ENCODE data around the gene CCND1. TPM values are rescaled to one million over a fixed set of nuclear protein-coding genes. Genes with fewer than 3 reads are reported as not detected.

Gene CCND1
- total RNA-seq, 1 experiment from 2014 or later, result 372 TPM

GRCh38 chr11:69605737-69606526 is 35.0 kb upstream of the CCND1 start:
- no peak for DNase-seq
- Histone ChIP-seq H2AK5ac (ENCODE audit: insufficient read length, low read length) (no peak overlapping the region), H3K9ac (ENCODE audit: extremely low read depth, insufficient read length, low read length) (no peak overlapping the region), H3K79me2 (ENCODE audit: insufficient read depth, low read length) (no peaks in the 10 kb centered on the region), H2BK20ac (ENCODE audit: low read depth, low read length, poor library complexity, severe bottlenecking) (no peak overlapping the region), H3K27me3 (ENCODE audit: insufficient read depth, low read length) (no peaks in the 10 kb centered on the region), H3K18ac (ENCODE audit: insufficient read length, low read depth, low read length) (no peak overlapping the region), H2BK5ac (ENCODE audit: insufficient read length, low read length) (no peak overlapping the region), H3T11ph (ENCODE audit: low read length) (no peak overlapping the region), H3K23ac (ENCODE audit: insufficient read length, low read depth, low read length) (no peak overlapping the region), H4K8ac (replicated peaks; ENCODE audit: insufficient read length, low read depth, low read length) (no peak overlapping the region), H3K4me1 (ENCODE audit: insufficient read depth, low read length) (peaks cover 4% of the 10 kb centered on the region; the same call in 1 of the 2 replicates), H3K4ac (ENCODE audit: low read depth, low read length) (no peak overlapping the region), H4K5ac (ENCODE audit: insufficient read length, low read depth, low read length) (no peak overlapping the region), H2BK15ac (ENCODE audit: low read depth, low read length) (no peak overlapping the region), H3K23me2 (ENCODE audit: insufficient read length, low read depth, low read length, poor library complexity, severe bottlenecking) (no peaks in the 10 kb centered on the region), H2AFZ (ENCODE audit: low read length) (no peak overlapping the region), H4K91ac (ENCODE audit: insufficient read length, low read depth, low read length) (no peak overlapping the region), H3K14ac (ENCODE audit: insufficient read depth, low read length) (no peak overlapping the region), H3K79me1 (ENCODE audit: insufficient read depth, low read depth, low read length, poor library complexity, severe bottlenecking) (no peaks in the 10 kb centered on the region), H3K4me2 (ENCODE audit: insufficient read depth, insufficient read length, low read length) (no peak overlapping the region), H3K27ac (ENCODE audit: insufficient read length, low read depth, low read length) (no peak overlapping the region), H4K20me1 (ENCODE audit: control insufficient read depth, insufficient read depth, insufficient read length) (no peaks in the 10 kb centered on the region), H3K56ac (ENCODE audit: insufficient read length, low read depth, low read length) (no peak overlapping the region), H2BK12ac (ENCODE audit: insufficient read length, low read depth, low read length) (no peak overlapping the region), H3K9me3 (ENCODE audit: control insufficient read depth, low read depth, low read length) (no peaks in the 10 kb centered on the region), H2BK120ac (ENCODE audit: low read depth, low read length, poor library complexity, severe bottlenecking) (no peak overlapping the region)
- peaks cover 0 to 23% (median 2%) of the 10 kb centered on the region in 3 experiments; a peak in 5 of 7 replicates for H3K36me3 Mint-ChIP-seq (ENCODE audit: insufficient read depth in 1 of 3, low read depth in 3 of 3)
- peaks cover 31% of the 10 kb centered on the region for H3K27me3 Mint-ChIP-seq (ENCODE audit: low read depth)
- peaks cover 27 to 31% of the 10 kb centered on the region in 2 experiments for H3K4me1 Mint-ChIP-seq
- H3K4me3 Mint-ChIP-seq, result no peak overlapping the region
- H3K9me3 Mint-ChIP-seq, result peaks cover 15 to 30% of the 10 kb centered on the region in 2 experiments; a peak in 4 of 5 replicates
- TF ChIP-seq CTCF (conservative IDR thresholded peaks at IDR 0.05), result no peak
- no CpG with 5 or more reads among the region's 18 CpGs for WGBS (ENCODE audit: extremely low coverage, insufficient read length, low lambda C conversion rate)
- H3K27ac Mint-ChIP-seq, result no peak overlapping the region
